ENCODE results near the gene LOXL3.

Gene LOXL3

DNA sequence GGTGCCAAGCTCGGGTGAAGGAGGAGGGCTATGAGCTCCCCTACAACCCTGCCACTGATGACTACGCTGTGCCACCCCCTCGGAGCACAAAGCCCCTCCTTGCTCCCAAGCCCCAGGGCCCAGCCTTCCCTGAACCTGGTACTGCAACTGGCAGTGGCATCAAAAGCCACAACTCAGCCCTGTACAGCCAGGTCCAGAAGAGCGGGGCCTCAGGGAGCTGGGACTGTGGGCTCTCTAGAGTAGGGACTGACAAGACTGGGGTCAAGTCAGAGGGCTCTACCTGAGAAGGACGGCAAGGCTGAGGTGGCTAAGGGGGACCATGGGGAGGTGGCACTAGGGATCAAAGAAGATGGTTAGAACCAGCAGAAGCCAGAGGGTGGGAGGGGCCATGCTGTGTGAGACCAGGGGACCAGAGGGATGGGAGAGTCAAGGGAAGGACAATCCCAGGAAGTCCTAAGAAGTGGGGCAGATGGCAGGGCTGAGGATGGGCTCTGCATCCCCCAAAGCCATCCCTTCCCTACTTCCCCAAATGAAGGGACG, 3.2 kb upstream of the LOXL3 start:
- Histone ChIP-seq H3K27ac (no peak overlapping the region), H3K4me3 (no peak overlapping the region)
- peak; percentile 72 for DNase-seq (ENCODE audit: low spot score)
- TF ChIP-seq, protein P1, sequence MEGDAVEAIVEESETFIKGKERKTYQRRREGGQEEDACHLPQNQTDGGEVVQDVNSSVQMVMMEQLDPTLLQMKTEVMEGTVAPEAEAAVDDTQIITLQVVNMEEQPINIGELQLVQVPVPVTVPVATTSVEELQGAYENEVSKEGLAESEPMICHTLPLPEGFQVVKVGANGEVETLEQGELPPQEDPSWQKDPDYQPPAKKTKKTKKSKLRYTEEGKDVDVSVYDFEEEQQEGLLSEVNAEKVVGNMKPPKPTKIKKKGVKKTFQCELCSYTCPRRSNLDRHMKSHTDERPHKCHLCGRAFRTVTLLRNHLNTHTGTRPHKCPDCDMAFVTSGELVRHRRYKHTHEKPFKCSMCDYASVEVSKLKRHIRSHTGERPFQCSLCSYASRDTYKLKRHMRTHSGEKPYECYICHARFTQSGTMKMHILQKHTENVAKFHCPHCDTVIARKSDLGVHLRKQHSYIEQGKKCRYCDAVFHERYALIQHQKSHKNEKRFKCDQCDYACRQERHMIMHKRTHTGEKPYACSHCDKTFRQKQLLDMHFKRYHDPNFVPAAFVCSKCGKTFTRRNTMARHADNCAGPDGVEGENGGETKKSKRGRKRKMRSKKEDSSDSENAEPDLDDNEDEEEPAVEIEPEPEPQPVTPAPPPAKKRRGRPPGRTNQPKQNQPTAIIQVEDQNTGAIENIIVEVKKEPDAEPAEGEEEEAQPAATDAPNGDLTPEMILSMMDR (IDR thresholded peaks at IDR 0.05) = no peak

DNA sequence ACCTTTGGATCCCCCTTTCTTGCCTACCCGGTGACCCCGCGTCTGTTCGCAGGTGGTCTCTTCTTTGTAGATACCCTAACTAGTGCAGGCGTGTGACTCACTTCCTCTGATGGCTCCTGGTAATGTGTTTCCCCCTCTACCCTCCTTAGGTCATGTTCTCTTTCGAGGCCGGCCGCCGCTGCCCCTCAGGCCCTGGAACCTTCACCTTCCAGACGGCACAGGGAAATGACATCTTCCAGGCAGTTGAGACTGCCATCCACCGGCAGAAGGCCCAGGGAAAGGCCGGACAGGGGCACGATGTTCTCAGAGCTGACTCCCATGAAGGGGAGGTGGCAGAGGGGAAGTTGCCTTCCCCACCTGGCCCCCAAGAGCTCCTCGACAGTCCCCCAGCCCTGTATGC, 2.4 kb upstream of the LOXL3 start:
- H3K4me3 ChIP-seq = peak overlapping the region; percentile 98
- DNase-seq (ENCODE audit: low spot score) = peak; percentile 71
- H3K27ac ChIP-seq = peak overlapping the region in 1 of 2 donors; percentile 99
- TF ChIP-seq, protein P1 (IDR thresholded peaks at IDR 0.05) = no peak

DNA sequence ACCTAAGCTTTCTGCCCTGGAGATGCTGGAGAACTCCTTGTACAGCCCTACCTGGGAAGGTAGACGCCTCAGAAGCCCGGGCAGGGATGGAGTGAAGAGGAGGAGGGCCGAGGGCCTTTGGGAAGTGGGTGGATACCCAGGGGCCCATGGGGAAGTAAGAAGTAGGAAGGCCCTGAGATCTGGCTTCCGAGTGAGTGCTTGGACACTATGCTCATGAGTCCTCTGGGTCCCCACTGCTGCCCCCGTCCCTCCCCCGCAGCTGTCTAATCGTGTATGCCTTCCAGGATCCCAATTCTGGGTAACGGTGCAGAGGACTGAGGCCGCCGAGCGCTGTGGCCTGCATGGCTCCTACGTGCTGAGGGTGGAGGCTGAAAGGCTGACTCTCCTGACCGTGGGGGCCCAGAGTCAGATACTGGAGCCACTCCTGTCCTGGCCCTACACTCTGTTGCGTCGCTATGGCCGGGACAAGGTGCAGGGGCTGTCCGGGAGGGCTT, 1.9 kb upstream of the LOXL3 start:
- TF ChIP-seq, protein P1 (IDR thresholded peaks at IDR 0.05) = no peak
- peak; percentile 76 for DNase-seq (ENCODE audit: low spot score)
- H3K4me3 ChIP-seq = peak overlapping the region; percentile 98
- peak overlapping the region in 1 of 2 donors; percentile 99 for H3K27ac ChIP-seq

DNA sequence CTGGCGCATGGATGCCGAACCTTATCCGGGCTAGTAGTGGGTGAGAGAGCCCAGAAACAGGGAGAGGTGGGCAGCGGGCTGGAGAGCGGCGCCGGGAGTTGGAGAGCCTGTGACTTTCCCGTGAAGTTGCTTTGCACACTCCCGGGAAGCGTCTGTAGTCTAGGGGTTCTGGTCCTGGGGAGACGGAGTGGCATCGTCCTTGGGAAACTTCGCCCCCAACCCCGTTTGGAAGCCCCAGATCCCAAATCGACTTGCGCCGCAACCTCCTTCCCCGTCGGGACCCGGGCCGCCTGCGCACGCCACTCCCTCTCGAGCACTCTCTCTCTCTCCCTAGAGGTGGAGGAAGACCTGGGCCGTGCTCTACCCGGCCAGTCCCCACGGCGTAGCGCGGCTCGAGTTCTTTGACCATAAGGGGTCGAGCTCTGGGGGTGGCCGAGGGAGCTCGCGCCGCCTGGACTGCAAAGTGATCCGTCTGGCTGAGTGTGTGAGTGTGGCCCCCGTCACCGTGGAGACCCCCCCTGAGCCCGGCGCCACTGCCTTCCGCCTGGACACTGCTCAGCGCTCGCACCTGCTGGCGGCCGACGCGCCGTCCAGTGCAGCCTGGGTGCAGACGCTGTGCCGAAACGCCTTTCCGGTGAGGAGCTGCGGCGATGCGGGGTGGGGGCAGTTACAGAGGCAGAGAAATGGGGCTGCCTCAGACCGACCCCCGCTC, 1.2 kb upstream of the LOXL3 start:
- H3K4me3 ChIP-seq = peak overlapping the region; percentile 98
- TF ChIP-seq, protein P1 (IDR thresholded peaks at IDR 0.05) = no peak
- peak overlapping the region; percentile 82 to 99 for H3K27ac ChIP-seq
- DNase-seq (ENCODE audit: low spot score) = peak; percentile 79

GRCh38 chr2:74552914-74553811, 579 bp downstream of the LOXL3 start:
- TF ChIP-seq, protein P1 (IDR thresholded peaks at IDR 0.05) = no peak
- H3K27ac ChIP-seq = peak overlapping the region; percentile 82 to 99

GRCh38 chr2:74551942-74552913, 1.5 kb downstream of the LOXL3 start:
- TF ChIP-seq, protein P1 (IDR thresholded peaks at IDR 0.05) = no peak
- peak; percentile 68 for DNase-seq (ENCODE audit: low spot score)
- H3K4me3 ChIP-seq = no peak overlapping the region
- H3K27ac ChIP-seq = no peak overlapping the region

More at GRCh38 chr2:74552914-74553811, 579 bp downstream of the LOXL3 start:
- peak overlapping the region; percentile 98 for H3K4me3 ChIP-seq
- peak; percentile 79 for DNase-seq (ENCODE audit: low spot score)
